Inflammatory macrophage treated with lipopolysaccharide for 1 hour (primary cell): ENCODE measurements around the gene RYR3.

Experiments
- DNase-seq, 2 donors: peaks; one replicate each; pipeline ENCODE4 v3.0.0-alpha.2; 2020 to 2022

The RYR3 gene

GRCh38 chr15:33724321-33725036, 413.7 kb downstream of the RYR3 start:
- no peak for DNase-seq

- no peak for DNase-seq
Observed at GRCh38 chr15:33729653-33730052, 418.9 kb downstream of the RYR3 start.

- DNase-seq = no peak
Observed at GRCh38 chr15:33730815-33731214, 420.0 kb downstream of the RYR3 start.

- DNase-seq = no peak
Observed at GRCh38 chr15:33735143-33735542, 424.4 kb downstream of the RYR3 start.

GRCh38 chr15:33735637-33736247, 425.0 kb downstream of the RYR3 start:
- DNase-seq = no peak

- DNase-seq = peak in 1 of 2 donors; percentile 59
Observed at GRCh38 chr15:33737687-33738601, 427.2 kb downstream of the RYR3 start.

- DNase-seq = no peak
Observed at GRCh38 chr15:33738941-33739664, 428.3 kb downstream of the RYR3 start.

GRCh38 chr15:33742306-33742705, 431.5 kb downstream of the RYR3 start:
- DNase-seq = no peak

- DNase-seq = no peak
Observed at GRCh38 chr15:33742800-33743199, 432.0 kb downstream of the RYR3 start.

GRCh38 chr15:33746203-33746602, 435.4 kb downstream of the RYR3 start:
- no peak for DNase-seq

GRCh38 chr15:33753012-33753411, 442.2 kb downstream of the RYR3 start:
- no peak for DNase-seq

- DNase-seq = peak; percentile 10 to 11
Observed at GRCh38 chr15:33754242-33754641, 443.5 kb downstream of the RYR3 start.

GRCh38 chr15:33756961-33757360, 446.2 kb downstream of the RYR3 start:
- DNase-seq = no peak

- DNase-seq = peak; percentile 70 to 71
Observed at GRCh38 chr15:33757516-33758232, 446.9 kb downstream of the RYR3 start.

GRCh38 chr15:33766389-33766788, 455.6 kb downstream of the RYR3 start:
- DNase-seq = no peak

GRCh38 chr15:33768670-33769190, 458.0 kb downstream of the RYR3 start:
- no peak for DNase-seq

GRCh38 chr15:33773969-33774368, 463.2 kb downstream of the RYR3 start:
- no peak for DNase-seq

- no peak for DNase-seq
Observed at GRCh38 chr15:33778852-33779251, 468.1 kb downstream of the RYR3 start.

GRCh38 chr15:33780011-33780768, 469.4 kb downstream of the RYR3 start:
- DNase-seq = no peak

GRCh38 chr15:33782966-33783365, 472.2 kb downstream of the RYR3 start:
- no peak for DNase-seq

GRCh38 chr15:33785366-33785765, 474.6 kb downstream of the RYR3 start:
- no peak for DNase-seq
